ENCODE data around the gene CFAP46. TPM values are rescaled to one million over a fixed set of nuclear protein-coding genes. Genes with fewer than 3 reads are reported as not detected.

CFAP46 gene
- total and polyA plus RNA-seq, 2 of the 8 experiments (the other 6 are each of a cell fraction or from before 2014, with no cell fraction given): 2.6 to 4.8 TPM

DNA sequence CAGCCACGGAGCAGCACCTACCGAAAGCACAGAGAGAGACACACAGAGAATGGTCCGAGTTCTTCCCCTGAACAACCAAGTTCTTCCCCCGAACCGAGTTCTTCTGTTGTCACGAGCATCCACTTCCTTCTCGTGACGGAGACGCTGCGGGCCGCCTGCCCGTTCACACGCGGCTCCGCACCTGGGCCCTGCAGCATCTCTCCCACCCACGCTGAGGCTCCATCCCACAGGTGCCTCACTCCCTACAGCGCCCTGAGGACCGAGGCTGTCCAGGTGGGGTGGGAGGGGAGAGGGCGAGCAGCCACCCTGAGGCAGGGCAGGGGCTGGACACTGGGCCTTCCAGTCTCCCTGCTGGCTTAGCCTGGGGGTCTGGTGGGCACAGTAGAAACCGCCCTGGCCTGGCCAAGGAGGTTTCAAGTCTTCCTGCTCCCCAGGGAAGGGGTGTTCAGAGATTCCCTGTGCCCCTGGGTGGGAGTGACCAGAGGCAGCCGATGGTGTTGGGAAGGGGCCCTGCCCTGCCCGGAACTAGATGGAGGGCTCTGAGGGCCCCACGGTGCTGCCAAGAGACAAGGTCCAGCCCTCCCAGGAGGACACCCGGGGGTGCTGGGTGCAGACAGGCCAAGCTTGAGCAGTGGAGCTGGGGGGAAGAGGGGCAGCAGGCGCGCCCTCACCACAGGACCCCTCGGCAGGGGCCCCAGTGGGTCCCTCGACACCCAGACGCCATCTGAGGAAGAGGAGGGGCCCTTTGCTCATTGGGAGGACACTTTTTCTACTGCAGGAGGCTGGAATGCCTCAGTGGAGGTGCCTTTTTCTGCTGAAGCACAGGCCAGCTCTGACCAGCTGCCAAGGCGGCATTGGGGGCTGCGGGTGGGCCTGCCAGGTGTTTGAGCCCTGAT is 151.2 kb downstream of the CFAP46 start:
- H3K14ac ChIP-seq (ENCODE audit: insufficient read length): no peak overlapping the region

More for the DNA sequence above, 151.2 kb downstream of the CFAP46 start:
- H3K23ac ChIP-seq (ENCODE audit: insufficient read length): no peak overlapping the region
- no peak overlapping the region for H2BK5ac ChIP-seq (ENCODE audit: low read depth, low read length)
- H2BK12ac ChIP-seq (ENCODE audit: low read depth, low read length): no peak overlapping the region
- no peak overlapping the region for H3K18ac ChIP-seq (ENCODE audit: extremely low read depth, low read length)
- no peak for FAIRE-seq
- no peak overlapping the region for H3K4me2 ChIP-seq (ENCODE audit: insufficient read depth in 1 of 2, low read depth in 2 of 2, low read length in 2 of 2)
- TF ChIP-seq RAD21 (IDR thresholded peaks at IDR 0.05 in 1 of 2, conservative IDR thresholded peaks at IDR 0.05 in 1 of 2; ENCODE audit: low read depth in 2 of 2, low read length in 2 of 2) (no peak), SIX5 (IDR thresholded peaks at IDR 0.05; ENCODE audit: low read depth, low read length) (no peak), SUZ12 (IDR thresholded peaks at IDR 0.05; ENCODE audit: low read length) (no peak), POLR2AphosphoS5 (IDR thresholded peaks at IDR 0.05; ENCODE audit: low read depth, low read length) (no peak)
- peaks cover 3% of the 10 kb centered on the region; the same call in 1 of the 2 replicates for H3K23me2 ChIP-seq (ENCODE audit: low read depth, low read length)
- H3K4me3 ChIP-seq (ENCODE audit: extremely low read depth in 1 of 4, insufficient read depth in 2 of 4, low read depth in 3 of 4, low read length in 4 of 4): no peak overlapping the region
- WGBS, 2 experiments (ENCODE audit: extremely low coverage in 1 of 2, insufficient coverage in 1 of 2, insufficient read length in 1 of 2, insufficient replicate concordance in 2 of 2, low coverage in 1 of 2, low lambda C conversion rate in 2 of 2, missing lambda C conversion rate in 1 of 2): 82% methylated on average over 29 of the region's 31 CpGs; no CpG with 5 or more reads in 1 of the 2 experiments
- no peaks in the 10 kb centered on the region for H3K79me1 ChIP-seq (ENCODE audit: low read depth, low read length)
- DNase-seq (ENCODE audit: low read depth in 1 of 2, low spot score in 2 of 2): no peak
- H2BK15ac ChIP-seq (ENCODE audit: low read length): no peak overlapping the region
- H4K91ac ChIP-seq (replicated peaks; ENCODE audit: insufficient read length, low read length): no peak overlapping the region
- H3K4me1 ChIP-seq (replicated peaks in 1 of 4; ENCODE audit: control insufficient read depth in 3 of 4, insufficient read depth in 4 of 4, low read length in 3 of 4): peaks cover 0 to 8% (median 2%) of the 10 kb centered on the region in 4 experiments; a peak in 6 of 7 replicates
- no peak overlapping the region for H2AFZ ChIP-seq (ENCODE audit: low read length)
- H4K5ac ChIP-seq (ENCODE audit: insufficient read length, low read depth, low read length): no peak overlapping the region
- ChIA-PET POLR2A (ENCODE audit: partially characterized antibody) (interaction anchor here (0.8 kb wide), 1 partner anchor 12 kb away, joined by 3 read pairs; no protein-coding TSS in a partner anchor), CTCF (ENCODE audit: partially characterized antibody) (interaction anchor here (1.4 kb wide), 1 partner anchor 136 kb away, joined by 9 read pairs; no protein-coding TSS in a partner anchor)
- no peak overlapping the region for H3K27ac ChIP-seq (ENCODE audit: low read depth, low read length)
- no peaks in the 10 kb centered on the region for H3K9me3 ChIP-seq (ENCODE audit: insufficient read depth in 2 of 2, low read depth in 1 of 2, low read length in 1 of 2)
- peaks cover 2 to 4% of the 10 kb centered on the region in 2 experiments for H4K20me1 ChIP-seq (replicated peaks in 1 of 2; ENCODE audit: control insufficient read depth in 1 of 2, insufficient read depth in 2 of 2, low read length in 2 of 2)
- H3K4ac ChIP-seq (replicated peaks; ENCODE audit: insufficient read length, low read depth, low read length): no peak overlapping the region
- H2AK5ac ChIP-seq (ENCODE audit: low read depth, low read length): no peak overlapping the region
- H3K36me3 ChIP-seq (ENCODE audit: control insufficient read depth in 2 of 4, insufficient read depth in 4 of 4, low read length in 3 of 4): peaks cover 0 to 16% (median 0%) of the 10 kb centered on the region in 4 experiments; a peak in 2 of 8 replicates
- H3K27me3 ChIP-seq (replicated peaks in 1 of 4; ENCODE audit: control insufficient read depth in 3 of 4, extremely low read depth in 1 of 4, insufficient read depth in 3 of 4, low read length in 3 of 4): peaks cover 42 to 48% (median 48%) of the 10 kb centered on the region in 4 experiments
- no peak overlapping the region for H4K8ac ChIP-seq (ENCODE audit: extremely low read depth, insufficient read depth, low read length)
- no peak overlapping the region for H3K9ac ChIP-seq (replicated peaks in 1 of 4; ENCODE audit: extremely low read depth in 1 of 4, low read depth in 3 of 4, low read length in 3 of 4)
- H2BK20ac ChIP-seq (ENCODE audit: low read length): no peak overlapping the region
- H2BK120ac ChIP-seq (replicated peaks; ENCODE audit: low read depth, low read length): no peak overlapping the region
- no peak overlapping the region for H3K56ac ChIP-seq (replicated peaks; ENCODE audit: insufficient read length, low read depth, low read length)
- no peaks in the 10 kb centered on the region for H3K79me2 ChIP-seq (ENCODE audit: control insufficient read depth in 1 of 2, insufficient read depth in 2 of 2, low read length in 2 of 2)
